SK-N-SH treated with all-trans-retinoic acid at 6 μM for 48 hours (cell line): ENCODE measurements around the gene C2orf81.

ENCODE experiments used
- ATAC-seq: fragments of 200-7000 bp; cut with Tn5 transposase; 3 replicates; pipeline ENCODE4 v1.9.1; 2020; ENCODE audit warnings: mild to moderate bottlenecking, moderate library complexity
- ARNTL ChIP-seq: fragments of 450-650 bp; formaldehyde crosslinking; IDR thresholded peaks from 2 replicates; pipeline ENCODE4 v1.5.0; 2020; ENCODE audit warnings: low read depth, mild to moderate bottlenecking, moderate library complexity, borderline replicate concordance
- CREB5 ChIP-seq: fragments of 250-450 bp; sonication (Bioruptor Pico); IDR thresholded peaks from 2 replicates; pipeline ENCODE4 v1.5.1; 2020; ENCODE audit warnings: low read depth, mild to moderate bottlenecking, moderate library complexity
- CSDC2 ChIP-seq: fragments of 250-450 bp; sonication (Bioruptor Pico); IDR thresholded peaks from 2 replicates; pipeline ENCODE4 v1.5.0; 2020; ENCODE audit warnings: mild to moderate bottlenecking, moderate library complexity
- CSRNP3 ChIP-seq: fragments of 250-450 bp; sonication (Bioruptor Pico); IDR thresholded peaks from 2 replicates; pipeline ENCODE4 v1.5.1; 2021; ENCODE audit warnings: mild to moderate bottlenecking, moderate library complexity
- ESRRG ChIP-seq: fragments of 250-450 bp; sonication (Bioruptor Pico); IDR thresholded peaks from 2 replicates; pipeline ENCODE4 v1.6.1; 2021; ENCODE audit warnings: mild to moderate bottlenecking
- GLIS3 ChIP-seq: fragments of 250-450 bp; sonication (Bioruptor Pico); IDR thresholded peaks from 2 replicates; pipeline ENCODE4 v1.5.0; 2020; ENCODE audit warnings: mild to moderate bottlenecking, moderate library complexity
- ISL1 ChIP-seq: fragments of 250-450 bp; sonication (Bioruptor Pico); IDR thresholded peaks from 2 replicates; pipeline ENCODE4 v2.1.2; 2022; ENCODE audit warnings: mild to moderate bottlenecking, moderate library complexity
- POU6F1 ChIP-seq: fragments of 250-450 bp; sonication (Bioruptor Pico); IDR thresholded peaks from 2 replicates; pipeline ENCODE4 v1.8.0; 2021; ENCODE audit warnings: low read depth, mild to moderate bottlenecking, moderate library complexity, borderline replicate concordance
- PPARA ChIP-seq: fragments of 250-450 bp; sonication (Bioruptor Pico); IDR thresholded peaks from 2 replicates; pipeline ENCODE4 v1.5.0; 2020; ENCODE audit warnings: mild to moderate bottlenecking, borderline replicate concordance
- SNAI2 ChIP-seq: fragments of 250-450 bp; sonication (Bioruptor Pico); IDR thresholded peaks from 2 replicates; pipeline ENCODE4 v1.5.0; 2020; ENCODE audit warnings: mild to moderate bottlenecking, moderate library complexity
- TCF4 ChIP-seq: fragments of 250-450 bp; sonication (Bioruptor Pico); IDR thresholded peaks from 2 replicates; pipeline ENCODE4 v1.8.0; 2021; ENCODE audit warnings: mild to moderate bottlenecking, moderate library complexity, borderline replicate concordance
- TOX ChIP-seq: fragments of 250-450 bp; sonication (Bioruptor Pico); IDR thresholded peaks from 2 replicates; pipeline ENCODE4 v1.8.0; 2021; ENCODE audit warnings: mild to moderate bottlenecking, moderate library complexity, borderline replicate concordance
- ZFP3 ChIP-seq: fragments of 250-450 bp; sonication (Bioruptor Pico); IDR thresholded peaks from 2 replicates; pipeline ENCODE4 v1.5.0; 2020; ENCODE audit warnings: mild to moderate bottlenecking, moderate library complexity
- ZFP30 ChIP-seq: fragments of 450-650 bp; formaldehyde crosslinking; IDR thresholded peaks from 2 replicates; pipeline ENCODE4 v1.5.0; 2022; ENCODE audit warnings: mild to moderate bottlenecking, moderate library complexity
- ZNF565 ChIP-seq: fragments of 450-650 bp; formaldehyde crosslinking; conservative IDR thresholded peaks from 2 replicates; pipeline ENCODE4 v1.5.0; 2020; ENCODE audit warnings: low read depth, mild to moderate bottlenecking, moderate library complexity
- ZNF8 ChIP-seq: fragments of 450-650 bp; formaldehyde crosslinking; IDR thresholded peaks from 2 replicates; pipeline ENCODE4 v1.5.0; 2020; ENCODE audit warnings: mild to moderate bottlenecking, moderate library complexity
- TF ChIP-seq, protein P1 (sequence below): fragments of 250-450 bp; sonication (Bioruptor Pico); IDR thresholded peaks from 2 replicates; pipeline ENCODE4 v1.8.0; 2020; ENCODE audit warnings: mild to moderate bottlenecking, moderate library complexity, borderline replicate concordance
- TF ChIP-seq, protein P2 (sequence below): fragments of 250-450 bp; sonication (Bioruptor Pico); IDR thresholded peaks from 2 replicates; pipeline ENCODE4 v1.5.0; 2020; ENCODE audit warnings: mild to moderate bottlenecking, moderate library complexity

Gene C2orf81

GRCh38 chr2:74372674-74373073 is 48.7 kb downstream of the C2orf81 start (continued):
- TF ChIP-seq, protein P1, sequence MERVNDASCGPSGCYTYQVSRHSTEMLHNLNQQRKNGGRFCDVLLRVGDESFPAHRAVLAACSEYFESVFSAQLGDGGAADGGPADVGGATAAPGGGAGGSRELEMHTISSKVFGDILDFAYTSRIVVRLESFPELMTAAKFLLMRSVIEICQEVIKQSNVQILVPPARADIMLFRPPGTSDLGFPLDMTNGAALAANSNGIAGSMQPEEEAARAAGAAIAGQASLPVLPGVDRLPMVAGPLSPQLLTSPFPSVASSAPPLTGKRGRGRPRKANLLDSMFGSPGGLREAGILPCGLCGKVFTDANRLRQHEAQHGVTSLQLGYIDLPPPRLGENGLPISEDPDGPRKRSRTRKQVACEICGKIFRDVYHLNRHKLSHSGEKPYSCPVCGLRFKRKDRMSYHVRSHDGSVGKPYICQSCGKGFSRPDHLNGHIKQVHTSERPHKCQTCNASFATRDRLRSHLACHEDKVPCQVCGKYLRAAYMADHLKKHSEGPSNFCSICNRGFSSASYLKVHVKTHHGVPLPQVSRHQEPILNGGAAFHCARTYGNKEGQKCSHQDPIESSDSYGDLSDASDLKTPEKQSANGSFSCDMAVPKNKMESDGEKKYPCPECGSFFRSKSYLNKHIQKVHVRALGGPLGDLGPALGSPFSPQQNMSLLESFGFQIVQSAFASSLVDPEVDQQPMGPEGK = no peak
- TF ChIP-seq ZFP3 (CRISPR knock-in tag) = no peak
- TF ChIP-seq CSRNP3 (CRISPR knock-in tag) = no peak
- TF ChIP-seq TOX (CRISPR knock-in tag) = no peak
- no peak for TF ChIP-seq ISL1 (CRISPR knock-in tag)
- no peak for TF ChIP-seq ZNF8 (CRISPR knock-in tag)
- TF ChIP-seq TCF4 (CRISPR knock-in tag) = no peak
- no peak for TF ChIP-seq ZFP30 (CRISPR knock-in tag)
- no peak for TF ChIP-seq ARNTL (CRISPR knock-in tag)
- TF ChIP-seq CREB5 (CRISPR knock-in tag) = no peak

GRCh38 chr2:74371421-74371820 is 50.0 kb downstream of the C2orf81 start:
- ATAC-seq = no peak
- no peak for TF ChIP-seq CREB5 (CRISPR knock-in tag)
- no peak for TF ChIP-seq ISL1 (CRISPR knock-in tag)
- no peak for TF ChIP-seq CSDC2 (CRISPR knock-in tag)
- TF ChIP-seq ARNTL (CRISPR knock-in tag) = no peak
- TF ChIP-seq, protein P2, sequence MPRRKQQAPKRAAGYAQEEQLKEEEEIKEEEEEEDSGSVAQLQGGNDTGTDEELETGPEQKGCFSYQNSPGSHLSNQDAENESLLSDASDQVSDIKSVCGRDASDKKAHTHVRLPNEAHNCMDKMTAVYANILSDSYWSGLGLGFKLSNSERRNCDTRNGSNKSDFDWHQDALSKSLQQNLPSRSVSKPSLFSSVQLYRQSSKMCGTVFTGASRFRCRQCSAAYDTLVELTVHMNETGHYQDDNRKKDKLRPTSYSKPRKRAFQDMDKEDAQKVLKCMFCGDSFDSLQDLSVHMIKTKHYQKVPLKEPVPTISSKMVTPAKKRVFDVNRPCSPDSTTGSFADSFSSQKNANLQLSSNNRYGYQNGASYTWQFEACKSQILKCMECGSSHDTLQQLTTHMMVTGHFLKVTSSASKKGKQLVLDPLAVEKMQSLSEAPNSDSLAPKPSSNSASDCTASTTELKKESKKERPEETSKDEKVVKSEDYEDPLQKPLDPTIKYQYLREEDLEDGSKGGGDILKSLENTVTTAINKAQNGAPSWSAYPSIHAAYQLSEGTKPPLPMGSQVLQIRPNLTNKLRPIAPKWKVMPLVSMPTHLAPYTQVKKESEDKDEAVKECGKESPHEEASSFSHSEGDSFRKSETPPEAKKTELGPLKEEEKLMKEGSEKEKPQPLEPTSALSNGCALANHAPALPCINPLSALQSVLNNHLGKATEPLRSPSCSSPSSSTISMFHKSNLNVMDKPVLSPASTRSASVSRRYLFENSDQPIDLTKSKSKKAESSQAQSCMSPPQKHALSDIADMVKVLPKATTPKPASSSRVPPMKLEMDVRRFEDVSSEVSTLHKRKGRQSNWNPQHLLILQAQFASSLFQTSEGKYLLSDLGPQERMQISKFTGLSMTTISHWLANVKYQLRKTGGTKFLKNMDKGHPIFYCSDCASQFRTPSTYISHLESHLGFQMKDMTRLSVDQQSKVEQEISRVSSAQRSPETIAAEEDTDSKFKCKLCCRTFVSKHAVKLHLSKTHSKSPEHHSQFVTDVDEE (CRISPR knock-in tag) = no peak

DNA sequence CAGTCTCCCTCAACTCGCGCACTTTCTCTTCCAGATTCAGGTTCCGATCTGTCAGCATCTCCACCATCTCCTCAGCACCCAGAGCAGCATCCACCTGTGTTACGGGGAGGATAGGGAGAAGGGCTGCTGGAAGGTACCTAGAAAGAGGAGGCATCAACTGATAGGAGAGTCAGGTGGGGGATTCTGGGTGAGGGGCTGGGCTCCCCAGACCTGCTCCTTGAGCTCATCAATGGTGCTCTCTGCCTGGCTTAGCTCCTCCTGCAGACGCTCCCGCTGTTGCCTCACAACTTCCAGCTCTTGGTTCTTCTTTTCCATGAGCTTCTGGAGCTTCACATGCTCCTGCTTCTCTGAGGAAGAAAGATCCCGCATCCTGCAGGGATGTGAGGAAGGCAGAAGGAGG is 51.4 kb downstream of the C2orf81 start:
- ATAC-seq = no peak
- no peak for TF ChIP-seq CSRNP3 (CRISPR knock-in tag)
- no peak for TF ChIP-seq GLIS3 (CRISPR knock-in tag)
- TF ChIP-seq ZNF8 (CRISPR knock-in tag) = no peak

- ATAC-seq = no peak
- TF ChIP-seq CSRNP3 (CRISPR knock-in tag) = no peak
- no peak for TF ChIP-seq ZFP30 (CRISPR knock-in tag)
- no peak for TF ChIP-seq SNAI2 (CRISPR knock-in tag)
- TF ChIP-seq PPARA = no peak
- TF ChIP-seq ARNTL (CRISPR knock-in tag) = no peak
- no peak for TF ChIP-seq ISL1 (CRISPR knock-in tag)
- TF ChIP-seq, protein P2 (CRISPR knock-in tag) = no peak
- no peak for TF ChIP-seq CSDC2 (CRISPR knock-in tag)
- TF ChIP-seq POU6F1 (CRISPR knock-in tag) = no peak
- TF ChIP-seq GLIS3 (CRISPR knock-in tag) = no peak
- no peak for TF ChIP-seq ZNF565 (CRISPR knock-in tag)
- TF ChIP-seq ESRRG (CRISPR knock-in tag) = no peak
These were observed 52.9 kb downstream of the C2orf81 start for GRCh38 chr2:74368499-74368898.
